ENCODE measurements around the gene FAM20C.

GRCh38 chr7:252981-253380 lies 60.6 kb downstream of the FAM20C start:
- no peak for TF ChIP-seq CTCF (IDR thresholded peaks at IDR 0.05)
- TF ChIP-seq POLR2A (IDR thresholded peaks at IDR 0.05): no peak
